Measurements from ENCODE around the gene CFAP157. TPM values are rescaled to one million over a fixed set of nuclear protein-coding genes. Genes with fewer than 3 reads are reported as not detected.

The CFAP157 gene
- total and polyA plus RNA-seq, 2 of the 13 experiments (the other 11 are each of a cell fraction or from before 2014, with no cell fraction given), result 0.07 TPM; not detected in 1

- H4K20me1 ChIP-seq (ENCODE audit: insufficient read depth, low read length), result no peaks in the 10 kb centered on the region
- TF ChIP-seq TBP (CRISPR knock-in tag; IDR thresholded peaks at IDR 0.05), result no peak
- no peak for TF ChIP-seq TFDP1 (CRISPR knock-in tag; IDR thresholded peaks at IDR 0.05; ENCODE audit: borderline replicate concordance)
- TF ChIP-seq ZNF263 (CRISPR knock-in tag; IDR thresholded peaks at IDR 0.05), result no peak
- TF ChIP-seq PREB (CRISPR knock-in tag; IDR thresholded peaks at IDR 0.05), result no peak
- no peak for TF ChIP-seq ZNF670 (CRISPR knock-in tag; IDR thresholded peaks at IDR 0.05; ENCODE audit: borderline replicate concordance)
- no peak for TF ChIP-seq GPN1 (CRISPR knock-in tag; IDR thresholded peaks at IDR 0.05; ENCODE audit: borderline replicate concordance)
- TF ChIP-seq TRIM22 (IDR thresholded peaks at IDR 0.05), result no peak
- TF ChIP-seq GLMP (CRISPR knock-in tag; IDR thresholded peaks at IDR 0.05; ENCODE audit: borderline replicate concordance), result no peak
- TF ChIP-seq PLSCR1 (CRISPR knock-in tag; IDR thresholded peaks at IDR 0.05; ENCODE audit: borderline replicate concordance), result no peak
- no peak for TF ChIP-seq ZNF891 (CRISPR knock-in tag; IDR thresholded peaks at IDR 0.05)
- TF ChIP-seq SMAD9 (CRISPR knock-in tag; IDR thresholded peaks at IDR 0.05), result no peak
- TF ChIP-seq HDAC2 (CRISPR knock-in tag; IDR thresholded peaks at IDR 0.05), result no peak
- no peak for TF ChIP-seq ZNF546 (CRISPR knock-in tag; conservative IDR thresholded peaks at IDR 0.05)
- no peak overlapping the region for H3K4me3 ChIP-seq (replicated peaks in 1 of 3; ENCODE audit: insufficient read depth in 1 of 3, low read depth in 2 of 3, low read length in 3 of 3)
- 86% methylated on average over 11 of the region's 11 CpGs for WGBS (ENCODE audit: low lambda C conversion rate)
- in situ Hi-C loops (cut with HindIII; ENCODE audit: extremely low pct_ligation_motif_present, low pct_unique_long_range_greater_than_20kb) (no loop called here), intact Hi-C loops (cut with micrococcal nuclease; ENCODE audit: unreplicated experiment) (no loop called here)
- no peaks in the 10 kb centered on the region for H3K4me1 ChIP-seq (ENCODE audit: insufficient read depth, low read length)
- no peak overlapping the region for H2AFZ ChIP-seq (ENCODE audit: low read length)
- H3K9me3 ChIP-seq (ENCODE audit: low read length), result no peaks in the 10 kb centered on the region
- no peak overlapping the region for H3K4me2 ChIP-seq (ENCODE audit: low read depth, low read length)
- POLR2A ChIA-PET, result no interaction called here
- DNase-seq (ENCODE audit: low spot score) (no peak), ATAC-seq (no peak), FAIRE-seq (no peak)
- H3K36me3 ChIP-seq (replicated peaks in 1 of 2; ENCODE audit: control insufficient read depth in 1 of 2, insufficient read depth in 2 of 2, low read length in 2 of 2), result no peaks in the 10 kb centered on the region
- H3K27ac ChIP-seq (ENCODE audit: extremely low read length, insufficient read depth, low read length), result no peak overlapping the region
- H3K27me3 ChIP-seq (ENCODE audit: control insufficient read depth in 1 of 2, insufficient read depth in 2 of 2, low read length in 2 of 2), result no peaks in the 10 kb centered on the region
- no peak overlapping the region for H3K9ac ChIP-seq (ENCODE audit: insufficient read depth, low read depth, low read length)
- H3K79me2 ChIP-seq (ENCODE audit: insufficient read depth, low read length), result no peaks in the 10 kb centered on the region
- no TSS peak for BruUV-seq (replicated peaks)
- CTCF ChIA-PET (ENCODE audit: low intra/inter-chr PET ratio, low total read pairs), result no interaction called here
Measured at GRCh38 chr9:127680226-127680625, 26.6 kb upstream of the CFAP157 start.
